ENCODE measurements around the gene CRPPA. TPM values are rescaled to one million over a fixed set of nuclear protein-coding genes. Genes with fewer than 3 reads are reported as not detected.

CRPPA gene
- total RNA-seq, 1 donor from 2014 or later: 3.9 TPM

- no peak overlapping the region for H3K9ac ChIP-seq (ENCODE audit: low read length)
- H4K20me1 ChIP-seq (ENCODE audit: insufficient read depth, low read length): no peaks in the 10 kb centered on the region
- no peaks in the 10 kb centered on the region for H3K79me2 ChIP-seq (ENCODE audit: insufficient read depth, low read length)
- DNase-seq (ENCODE audit: low read depth): no peak
- no peaks in the 10 kb centered on the region for H3K4me1 Mint-ChIP-seq (ENCODE audit: low read depth, unreplicated experiment)
- H3K4me2 ChIP-seq (ENCODE audit: low read length): no peak overlapping the region
- H3K9me3 ChIP-seq (ENCODE audit: insufficient read depth, low read depth, low read length): no peaks in the 10 kb centered on the region
- no peaks in the 10 kb centered on the region for H3K9me3 Mint-ChIP-seq (ENCODE audit: unreplicated experiment)
- no peaks in the 10 kb centered on the region for H3K27me3 Mint-ChIP-seq (ENCODE audit: low read depth, unreplicated experiment)
- no peak overlapping the region for H3K27ac Mint-ChIP-seq (ENCODE audit: unreplicated experiment)
- TF ChIP-seq CTCF (IDR thresholded peaks at IDR 0.05; ENCODE audit: insufficient read depth, low read depth, low read length) (no peak), EZH2 (IDR thresholded peaks at IDR 0.05; ENCODE audit: insufficient read depth, low read length) (no peak)
- no peak overlapping the region for H3K4me3 Mint-ChIP-seq (ENCODE audit: unreplicated experiment)
- H3K36me3 ChIP-seq (ENCODE audit: insufficient read depth, low read length): no peaks in the 10 kb centered on the region
- no peaks in the 10 kb centered on the region for H3K4me1 ChIP-seq (ENCODE audit: insufficient read depth, low read length)
- no peaks in the 10 kb centered on the region for H3K27me3 ChIP-seq (ENCODE audit: insufficient read depth, low read length)
- H3K4me3 ChIP-seq (ENCODE audit: insufficient read depth, low read depth, low read length): no peak overlapping the region
- FAIRE-seq: no peak
- no peak overlapping the region for H3K27ac ChIP-seq (ENCODE audit: low read depth, low read length)
- H3K36me3 Mint-ChIP-seq (ENCODE audit: low read depth, unreplicated experiment): no peaks in the 10 kb centered on the region
- no peak overlapping the region for H2AFZ ChIP-seq (ENCODE audit: low read depth, low read length)
Observed at GRCh38 chr7:16438988-16439387, 17.6 kb upstream of the CRPPA start.

GRCh38 chr7:16436306-16436705 is 15.0 kb upstream of the CRPPA start:
- FAIRE-seq: no peak
- H4K20me1 ChIP-seq (ENCODE audit: insufficient read depth, low read length): no peaks in the 10 kb centered on the region
- no peak for TF ChIP-seq CTCF (IDR thresholded peaks at IDR 0.05; ENCODE audit: insufficient read depth, low read depth, low read length)
- TF ChIP-seq EZH2 (IDR thresholded peaks at IDR 0.05; ENCODE audit: insufficient read depth, low read length): no peak
- no peaks in the 10 kb centered on the region for H3K79me2 ChIP-seq (ENCODE audit: insufficient read depth, low read length)
- no peak overlapping the region for H2AFZ ChIP-seq (ENCODE audit: low read depth, low read length)
- H3K27me3 ChIP-seq (ENCODE audit: insufficient read depth, low read length): no peaks in the 10 kb centered on the region
- DNase-seq (ENCODE audit: low read depth): no peak
- H3K27ac ChIP-seq (ENCODE audit: low read depth, low read length): no peak overlapping the region
- H3K36me3 ChIP-seq (ENCODE audit: insufficient read depth, low read length): no peaks in the 10 kb centered on the region
- no peaks in the 10 kb centered on the region for H3K9me3 Mint-ChIP-seq (ENCODE audit: unreplicated experiment)
- H3K27me3 Mint-ChIP-seq (ENCODE audit: low read depth, unreplicated experiment): no peaks in the 10 kb centered on the region
- H3K4me3 ChIP-seq (ENCODE audit: insufficient read depth, low read depth, low read length): no peak overlapping the region
- H3K9ac ChIP-seq (ENCODE audit: low read length): no peak overlapping the region
- no peak overlapping the region for H3K4me2 ChIP-seq (ENCODE audit: low read length)
- H3K4me1 ChIP-seq (ENCODE audit: insufficient read depth, low read length): no peaks in the 10 kb centered on the region
- H3K36me3 Mint-ChIP-seq (ENCODE audit: low read depth, unreplicated experiment): no peaks in the 10 kb centered on the region
- no peaks in the 10 kb centered on the region for H3K4me1 Mint-ChIP-seq (ENCODE audit: low read depth, unreplicated experiment)
- H3K4me3 Mint-ChIP-seq (ENCODE audit: unreplicated experiment): no peak overlapping the region
- no peaks in the 10 kb centered on the region for H3K9me3 ChIP-seq (ENCODE audit: insufficient read depth, low read depth, low read length)
- H3K27ac Mint-ChIP-seq (ENCODE audit: unreplicated experiment): no peak overlapping the region

GRCh38 chr7:16433568-16434122 is 12.3 kb upstream of the CRPPA start:
- Mint-ChIP-seq H3K36me3 (ENCODE audit: low read depth, unreplicated experiment) (no peaks in the 10 kb centered on the region), H3K27ac (ENCODE audit: unreplicated experiment) (no peak overlapping the region), H3K9me3 (ENCODE audit: unreplicated experiment) (no peaks in the 10 kb centered on the region), H3K4me1 (ENCODE audit: low read depth, unreplicated experiment) (peaks cover 9% of the 10 kb centered on the region), H3K27me3 (ENCODE audit: low read depth, unreplicated experiment) (no peaks in the 10 kb centered on the region), H3K4me3 (ENCODE audit: unreplicated experiment) (no peak overlapping the region)
- H4K20me1 ChIP-seq (ENCODE audit: insufficient read depth, low read length): no peaks in the 10 kb centered on the region
- no peaks in the 10 kb centered on the region for H3K9me3 ChIP-seq (ENCODE audit: insufficient read depth, low read depth, low read length)
- peaks cover 8% of the 10 kb centered on the region for H3K4me1 ChIP-seq (ENCODE audit: insufficient read depth, low read length)
- no peaks in the 10 kb centered on the region for H3K27me3 ChIP-seq (ENCODE audit: insufficient read depth, low read length)
- H3K4me3 ChIP-seq (ENCODE audit: insufficient read depth, low read depth, low read length): no peak overlapping the region
- TF ChIP-seq CTCF (IDR thresholded peaks at IDR 0.05; ENCODE audit: insufficient read depth, low read depth, low read length) (no peak), EZH2 (IDR thresholded peaks at IDR 0.05; ENCODE audit: insufficient read depth, low read length) (no peak)
- no peak overlapping the region for H3K9ac ChIP-seq (ENCODE audit: low read length)
- H3K27ac ChIP-seq (ENCODE audit: low read depth, low read length): no peak overlapping the region
- no peaks in the 10 kb centered on the region for H3K79me2 ChIP-seq (ENCODE audit: insufficient read depth, low read length)
- H2AFZ ChIP-seq (ENCODE audit: low read depth, low read length): no peak overlapping the region
- no peak for DNase-seq (ENCODE audit: low read depth)
- no peaks in the 10 kb centered on the region for H3K36me3 ChIP-seq (ENCODE audit: insufficient read depth, low read length)
- H3K4me2 ChIP-seq (ENCODE audit: low read length): no peak overlapping the region
- no peak for FAIRE-seq
